ENCODE results near the gene TBX3. TPM values are rescaled to one million over a fixed set of nuclear protein-coding genes. Genes with fewer than 3 reads are reported as not detected.

The TBX3 gene
- total RNA-seq, 1 experiment from 2014 or later: 6.6 TPM

DNA sequence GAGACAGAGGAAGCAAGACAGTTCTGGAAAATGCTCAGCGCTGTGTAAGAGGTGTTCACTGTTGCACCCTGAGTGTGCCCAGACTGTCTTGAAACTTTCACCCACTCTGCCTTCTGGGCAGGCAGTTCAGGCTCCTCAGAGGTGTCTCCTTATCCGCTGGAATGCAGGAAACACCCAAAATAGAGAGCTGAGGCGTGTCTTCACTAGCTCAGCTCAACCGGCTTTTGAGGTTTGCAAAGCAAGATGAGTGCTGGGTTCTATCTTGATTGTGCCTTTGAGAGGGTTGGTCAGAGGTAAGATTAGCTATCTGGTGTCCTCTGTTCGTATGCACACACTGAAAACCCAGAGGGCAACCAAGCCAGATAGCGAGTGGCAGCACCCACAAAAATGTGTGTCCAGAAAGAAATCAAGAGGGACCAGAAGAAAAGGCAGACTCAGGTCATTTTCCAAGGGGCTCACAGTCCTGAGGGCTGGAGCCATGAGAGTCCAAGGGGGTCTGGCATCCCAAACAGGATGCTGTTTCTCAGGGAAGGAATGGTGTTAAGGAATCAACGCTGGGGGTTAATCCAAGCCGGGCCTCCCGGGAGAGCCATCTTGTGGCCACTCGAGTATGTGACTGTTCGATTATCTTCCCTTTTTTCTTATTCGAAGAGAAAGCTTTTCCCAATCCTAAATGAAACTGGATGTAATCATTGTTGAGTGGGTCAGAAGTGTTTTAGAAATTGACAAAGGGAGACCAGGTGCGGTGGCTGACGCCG lies 47.1 kb downstream of the TBX3 start:
- DNase-seq (ENCODE audit: extremely low read depth, low read depth): no peak

DNA sequence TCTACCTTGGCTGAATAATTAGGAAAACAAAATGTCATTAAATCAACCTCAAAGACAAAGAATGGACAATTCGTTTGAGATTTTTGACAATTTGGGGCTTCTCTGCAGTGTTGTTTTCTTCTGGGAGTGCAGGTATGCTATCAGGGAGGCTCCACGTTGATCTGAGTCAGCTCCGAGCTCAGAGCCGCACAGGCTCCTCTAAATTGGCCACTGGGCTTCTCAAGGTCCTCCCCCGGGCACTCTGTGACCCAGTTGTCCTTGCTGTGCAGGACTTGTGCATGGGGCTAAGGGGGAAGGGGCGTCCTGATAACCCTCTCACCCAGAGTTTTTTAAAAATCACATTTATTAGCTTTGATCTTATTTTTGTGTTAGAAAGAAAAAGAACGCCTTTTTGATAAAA lies 52.7 kb downstream of the TBX3 start:
- DNase-seq (ENCODE audit: extremely low read depth, low read depth): no peak

DNA sequence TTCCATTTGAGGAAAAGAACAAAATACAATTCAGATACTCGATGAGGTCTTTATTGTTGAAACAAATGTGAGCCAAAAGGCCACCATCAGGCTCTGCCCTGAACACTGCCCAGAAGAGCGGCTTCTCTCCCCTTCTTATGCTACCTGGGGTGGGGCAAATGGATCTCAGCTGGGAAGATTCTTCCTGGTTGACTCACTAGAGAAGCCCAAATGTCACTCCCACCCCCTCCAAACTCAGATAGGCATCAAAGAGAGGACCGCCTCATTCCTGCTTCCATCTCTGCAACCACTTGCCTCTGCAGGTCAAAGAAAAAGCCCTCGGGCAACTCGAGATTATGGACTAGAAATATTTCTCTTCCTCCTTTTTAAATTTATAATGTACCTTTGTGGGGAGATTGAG lies 55.8 kb downstream of the TBX3 start:
- DNase-seq (ENCODE audit: extremely low read depth, low read depth): no peak

- no peak for DNase-seq (ENCODE audit: extremely low read depth, low read depth)
Measured at GRCh38 chr12:114627393-114627792, 56.6 kb downstream of the TBX3 start.

DNA sequence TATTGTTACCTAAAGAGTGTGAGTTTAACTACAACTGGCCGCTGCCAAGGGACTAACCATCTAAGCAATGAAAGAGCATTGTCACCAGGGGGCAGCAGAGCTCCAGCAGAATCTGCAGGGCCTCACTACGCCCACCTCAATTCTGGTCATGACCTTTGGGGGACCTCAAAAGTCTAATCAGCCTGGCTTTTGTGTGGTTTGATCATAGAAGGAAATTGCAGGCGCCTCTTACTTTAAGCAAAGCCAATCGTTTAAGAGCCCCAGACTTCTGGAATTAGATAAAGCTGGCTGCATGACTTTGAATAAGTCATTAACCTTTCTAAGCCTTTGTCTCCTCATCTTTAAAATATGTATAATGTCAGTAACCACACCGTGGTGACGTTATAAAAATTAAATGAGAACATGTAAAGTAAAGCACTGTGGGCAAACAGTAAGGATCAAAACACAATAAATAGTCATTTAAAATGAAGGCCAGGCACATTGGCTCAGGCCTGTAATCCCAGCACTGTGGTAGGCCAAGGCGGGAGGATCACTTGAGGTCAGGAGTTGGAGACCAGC lies 58.6 kb downstream of the TBX3 start:
- peak; percentile 28 for DNase-seq (ENCODE audit: extremely low read depth, low read depth)

DNA sequence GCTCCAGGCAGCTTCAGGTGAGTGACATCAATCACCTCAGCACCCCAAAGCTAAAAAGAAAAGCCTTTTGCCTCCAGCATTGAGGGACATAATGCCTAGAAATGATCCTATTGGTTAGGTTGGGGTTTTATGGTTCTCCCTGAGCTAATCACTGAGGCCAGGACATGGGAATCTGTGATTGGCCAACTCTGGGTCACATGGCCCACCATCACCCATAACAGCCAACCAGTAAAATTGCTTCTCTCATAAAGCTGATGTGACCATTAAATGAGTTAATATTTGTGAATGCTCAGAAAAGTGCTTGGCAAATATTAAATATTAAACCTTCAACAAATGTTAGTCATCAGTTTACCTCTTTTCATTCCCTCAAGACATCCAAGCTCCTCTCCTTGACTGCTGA lies 60.2 kb downstream of the TBX3 start:
- no peak for DNase-seq (ENCODE audit: extremely low read depth, low read depth)

Small RNA genes lying within 50 kb of the gene (small RNA-seq; reads per million reads assigned to genes)
- gene RF00019: 0 reads per million in 2 experiments

All from NCI-H460 (cell line).